Stimulated activated CD8-positive, alpha-beta memory T cell treated with anti-CD3 and anti-CD28 coated beads, Interleukin-15, amount 100 ng/mL, for 24 hours (primary cell): ENCODE data around the gene LAMB1.
"Not testable (repeated sequence)": the region's sequence is repeated elsewhere in the genome, so short reads cannot be mapped to it uniquely, and the experiment has no call there.

ENCODE experiments used
- DNase-seq: peaks from one replicate; pipeline ENCODE4 v3.0.0-alpha.2; 2020; ENCODE audit warnings: low read depth

LAMB1 gene

DNA sequence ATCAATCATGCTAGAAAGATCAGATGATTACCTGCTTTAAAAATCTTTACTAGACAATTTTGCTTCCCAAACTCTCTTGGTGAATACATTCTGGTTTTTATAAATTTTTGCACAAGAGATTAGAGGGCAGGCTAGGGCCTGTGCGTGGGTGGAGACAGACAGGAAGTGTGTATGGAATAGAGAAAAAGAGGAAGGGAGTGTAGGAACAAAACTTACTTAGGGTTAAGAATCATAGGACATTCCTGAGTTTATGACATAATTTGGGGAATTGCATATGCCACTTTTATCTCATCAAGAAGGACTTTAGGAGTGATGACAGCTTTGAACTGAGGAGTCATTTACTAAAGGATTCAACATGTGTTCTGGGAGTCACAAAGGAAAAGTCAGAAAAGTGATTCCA lies 31.3 kb downstream of the LAMB1 start:
- no peak for DNase-seq

DNA sequence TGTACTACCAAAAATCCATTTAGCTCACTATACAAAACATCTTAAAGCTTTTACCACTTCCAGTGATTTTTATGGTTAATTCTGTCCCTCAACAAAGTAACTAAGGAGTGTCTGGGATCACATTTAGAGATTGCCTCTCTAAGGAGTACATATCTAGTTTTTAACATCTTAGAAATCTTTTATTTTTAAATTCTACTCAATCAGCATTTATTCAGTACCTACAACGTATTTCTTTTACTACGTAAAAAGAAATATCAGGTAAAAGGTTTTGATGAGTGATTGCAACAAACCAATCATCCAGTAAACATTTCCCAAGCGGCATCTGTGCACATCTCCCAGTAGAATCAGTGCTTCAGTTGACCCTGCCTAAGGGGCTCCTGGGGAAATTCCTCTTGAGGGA lies 31.9 kb downstream of the LAMB1 start:
- no peak for DNase-seq

GRCh38 chr7:107969856-107970255 lies 33.1 kb downstream of the LAMB1 start:
- DNase-seq, result no peak

DNA sequence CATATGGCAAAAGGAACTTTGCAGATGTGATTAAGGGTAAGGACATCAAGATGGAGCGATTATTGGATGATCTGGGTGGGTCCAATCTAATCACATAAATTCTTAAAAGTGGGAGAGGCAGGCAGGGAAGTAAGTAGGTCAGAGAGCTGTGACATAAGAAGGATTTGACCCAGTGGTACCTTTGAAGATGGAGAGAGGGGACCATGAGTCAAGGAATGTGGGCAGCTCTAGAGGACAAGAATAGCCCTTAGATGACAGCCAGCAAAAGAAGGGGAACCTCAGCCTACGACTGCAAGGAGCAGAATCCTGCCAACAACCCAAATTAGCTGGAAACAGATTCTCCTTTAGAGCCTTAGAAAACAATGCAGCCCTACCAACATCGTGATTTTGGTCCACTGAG lies 34.5 kb downstream of the LAMB1 start:
- no peak for DNase-seq

DNA sequence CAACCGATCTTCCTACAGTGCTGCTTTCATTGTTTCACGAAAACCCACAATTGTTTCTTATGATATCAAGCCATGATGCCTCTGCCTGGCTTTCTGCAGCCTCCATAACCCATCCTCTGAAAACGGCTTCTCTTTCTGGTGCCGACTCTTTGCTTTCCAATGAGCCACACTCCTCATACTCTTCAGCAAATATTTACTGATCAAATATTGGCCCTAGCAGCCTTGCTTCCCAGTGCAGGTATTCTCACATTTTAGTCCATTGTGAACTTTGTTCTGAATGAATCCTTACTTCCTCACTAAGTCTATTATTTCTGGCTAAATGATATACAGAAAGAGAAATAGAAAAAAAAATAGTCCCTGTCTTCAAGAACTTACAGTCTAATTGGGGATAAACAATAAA lies 35.5 kb downstream of the LAMB1 start:
- DNase-seq, result no peak

DNA sequence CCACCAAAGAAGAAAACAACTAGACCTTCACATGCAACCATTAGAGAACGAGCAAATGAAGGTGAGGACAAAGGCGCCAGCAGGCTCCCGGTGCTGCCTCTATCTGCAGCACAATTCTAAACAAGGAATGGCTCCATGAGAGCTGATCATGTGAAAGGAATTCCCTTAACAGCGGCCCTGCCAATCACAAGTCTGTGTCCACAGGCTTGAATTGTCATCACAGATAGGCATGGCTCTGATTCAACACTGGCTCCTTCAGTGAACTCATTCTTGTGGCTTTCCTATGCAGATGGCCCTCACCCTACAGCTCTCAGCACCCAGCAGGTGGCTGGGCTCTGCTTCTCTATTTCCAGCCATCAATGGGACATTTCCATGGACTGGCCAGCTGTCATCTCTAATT lies 36.2 kb downstream of the LAMB1 start:
- DNase-seq, result no peak

DNA sequence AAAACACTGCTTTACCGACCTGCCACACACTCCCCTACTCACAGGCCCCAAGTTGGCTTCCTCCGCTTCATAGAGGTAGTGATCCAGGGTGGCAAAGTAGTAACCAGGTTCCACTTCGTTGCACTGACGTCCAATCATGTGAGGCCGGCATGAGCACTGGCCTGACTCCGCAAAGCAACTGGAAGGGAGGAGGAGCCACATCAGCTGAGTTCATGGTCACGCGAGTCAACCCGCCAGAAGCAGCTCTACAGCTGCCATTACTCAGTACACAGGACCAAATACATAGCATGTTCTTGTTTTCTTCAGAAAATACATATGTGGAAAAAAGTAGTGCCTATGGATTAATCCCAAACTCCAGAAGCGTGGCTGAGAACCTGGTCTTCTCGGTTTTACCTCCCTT lies 38.5 kb downstream of the LAMB1 start:
- no peak for DNase-seq

GRCh38 chr7:107962817-107963216 lies 40.1 kb downstream of the LAMB1 start:
- no peak for DNase-seq

- DNase-seq, result no peak
Measured at GRCh38 chr7:107961405-107961804, 41.6 kb downstream of the LAMB1 start.

DNA sequence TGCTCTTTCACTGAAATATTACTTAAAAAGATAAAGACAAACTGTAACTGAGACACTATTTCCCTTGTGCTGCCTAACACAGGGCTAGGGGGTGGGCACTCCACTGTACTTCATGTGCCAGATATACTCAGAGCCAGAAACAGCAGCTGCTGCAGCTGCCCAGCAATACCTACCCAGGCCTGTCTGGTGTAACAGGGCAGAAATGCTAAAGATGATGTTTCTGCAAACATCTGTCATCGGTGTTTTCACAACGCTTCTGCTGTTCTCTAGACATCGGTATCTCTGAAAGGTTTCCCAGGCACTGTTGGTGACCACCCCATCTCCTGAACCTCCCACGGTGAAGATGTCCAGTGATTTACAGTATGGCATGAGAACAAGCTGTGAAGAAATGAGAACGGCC lies 42.7 kb downstream of the LAMB1 start:
- no peak for DNase-seq

DNA sequence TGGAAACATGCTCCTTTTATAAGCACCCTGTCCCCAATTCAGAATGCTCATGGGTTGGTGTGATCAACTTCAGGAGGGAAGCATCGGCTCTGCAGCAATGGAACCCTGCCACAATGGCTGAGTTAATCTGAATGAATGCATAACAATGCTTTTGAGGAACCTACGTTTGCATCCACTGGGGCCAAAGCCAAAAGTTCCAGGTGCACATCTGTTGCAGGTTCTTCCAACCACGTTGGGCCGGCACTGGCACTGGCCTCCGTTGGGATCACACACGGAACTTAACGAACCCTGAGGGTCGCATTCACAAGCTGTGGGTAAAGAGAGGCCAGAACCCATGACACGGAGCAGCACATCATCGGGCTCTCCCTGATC lies 43.4 kb downstream of the LAMB1 start:
- DNase-seq, result no peak

DNA sequence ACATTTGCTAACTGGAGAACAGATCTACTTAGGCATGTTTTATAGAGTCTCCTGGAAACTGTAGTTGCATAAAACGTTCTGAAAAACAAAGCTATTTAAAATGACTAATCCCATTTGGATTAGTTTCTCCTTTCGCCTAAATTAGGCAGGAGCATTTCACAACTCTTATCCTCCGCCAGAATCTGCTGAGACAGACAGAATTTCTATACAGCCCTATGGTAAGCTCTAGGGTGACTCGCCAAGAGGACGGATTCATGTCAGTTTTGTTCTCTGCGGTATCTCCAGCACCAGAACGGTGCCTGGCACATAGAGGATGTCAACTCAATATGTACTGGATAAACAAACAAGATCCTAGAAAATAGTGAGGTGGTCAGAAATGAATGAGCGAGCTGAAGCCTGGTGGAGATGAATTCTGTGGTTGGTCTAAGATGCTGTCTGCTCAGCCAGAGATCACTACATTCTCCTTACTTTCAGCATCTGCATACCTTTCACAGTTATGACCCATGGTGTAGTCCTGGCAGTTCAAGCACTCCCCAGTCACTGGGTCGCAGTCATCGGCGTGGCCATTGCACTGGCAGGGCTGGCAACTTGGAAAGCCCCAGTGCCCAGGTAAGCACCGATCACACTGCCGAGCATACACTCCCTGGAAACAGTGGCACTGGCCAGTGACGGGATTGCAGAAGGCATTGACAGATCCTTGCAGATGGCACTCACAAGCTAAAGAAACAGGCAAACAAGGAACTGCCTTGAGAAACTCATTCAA lies 44.0 kb downstream of the LAMB1 start:
- DNase-seq, result no peak

DNA sequence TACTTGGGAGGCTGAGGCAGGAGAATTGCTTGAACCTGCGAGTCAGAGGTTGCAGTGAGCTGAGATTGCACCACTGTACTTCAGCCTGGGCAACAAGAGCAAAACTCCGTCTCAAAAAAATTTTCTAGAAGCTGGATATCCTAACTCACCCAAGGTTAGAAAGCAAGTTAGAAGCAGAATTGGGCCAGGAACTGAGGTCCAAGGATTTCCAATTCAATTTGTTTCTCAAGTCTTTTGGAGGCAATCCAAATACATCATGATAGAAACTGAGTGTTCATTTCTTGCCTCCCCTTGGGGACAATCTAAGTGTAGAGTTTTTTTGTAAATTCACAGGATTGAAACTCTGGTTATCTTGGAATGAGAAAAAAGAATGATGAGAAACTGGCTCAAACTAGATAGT lies 45.5 kb downstream of the LAMB1 start:
- DNase-seq, result no peak

DNA sequence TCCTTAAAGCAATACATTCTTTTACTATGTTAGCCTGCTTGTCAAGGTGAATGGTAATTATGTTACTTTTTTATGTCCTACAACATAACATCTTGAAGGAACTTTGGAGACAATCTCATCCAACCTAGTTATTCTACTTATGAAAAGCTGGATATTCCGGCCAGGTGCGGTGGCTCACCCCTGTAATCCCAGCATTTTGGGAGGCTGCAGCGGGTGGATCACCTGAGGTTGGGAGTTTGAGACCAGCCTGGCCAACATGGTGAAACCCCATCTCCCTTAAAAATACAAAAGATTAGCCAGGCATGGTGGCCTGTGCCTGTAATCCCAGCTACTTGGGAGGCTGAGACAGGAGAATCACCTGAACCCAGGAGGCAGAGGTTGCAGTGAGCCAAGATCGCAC lies 46.0 kb downstream of the LAMB1 start:
- DNase-seq, result not testable (repeated sequence)

DNA sequence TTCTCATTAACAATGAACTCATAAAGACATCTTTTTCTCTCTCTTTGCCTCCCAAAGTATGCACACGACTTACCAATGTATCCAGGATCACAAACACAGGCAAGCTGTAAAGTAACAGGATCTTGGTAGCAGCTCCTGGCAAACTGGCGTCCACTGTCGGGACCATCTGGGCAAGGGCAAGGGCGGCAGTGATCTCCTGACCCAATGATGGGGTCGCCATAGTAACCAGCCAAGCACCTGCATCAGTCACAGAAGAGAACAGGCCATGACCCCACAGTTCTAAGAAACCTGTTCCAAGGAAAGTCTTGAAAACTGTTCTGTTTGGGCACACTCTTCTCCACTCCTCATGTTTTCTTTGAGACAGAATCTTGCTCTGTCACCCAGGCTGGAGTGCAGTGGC lies 47.6 kb downstream of the LAMB1 start:
- no peak for DNase-seq

GRCh38 chr7:107953924-107954303 lies 49.0 kb downstream of the LAMB1 start:
- no peak for DNase-seq

DNA sequence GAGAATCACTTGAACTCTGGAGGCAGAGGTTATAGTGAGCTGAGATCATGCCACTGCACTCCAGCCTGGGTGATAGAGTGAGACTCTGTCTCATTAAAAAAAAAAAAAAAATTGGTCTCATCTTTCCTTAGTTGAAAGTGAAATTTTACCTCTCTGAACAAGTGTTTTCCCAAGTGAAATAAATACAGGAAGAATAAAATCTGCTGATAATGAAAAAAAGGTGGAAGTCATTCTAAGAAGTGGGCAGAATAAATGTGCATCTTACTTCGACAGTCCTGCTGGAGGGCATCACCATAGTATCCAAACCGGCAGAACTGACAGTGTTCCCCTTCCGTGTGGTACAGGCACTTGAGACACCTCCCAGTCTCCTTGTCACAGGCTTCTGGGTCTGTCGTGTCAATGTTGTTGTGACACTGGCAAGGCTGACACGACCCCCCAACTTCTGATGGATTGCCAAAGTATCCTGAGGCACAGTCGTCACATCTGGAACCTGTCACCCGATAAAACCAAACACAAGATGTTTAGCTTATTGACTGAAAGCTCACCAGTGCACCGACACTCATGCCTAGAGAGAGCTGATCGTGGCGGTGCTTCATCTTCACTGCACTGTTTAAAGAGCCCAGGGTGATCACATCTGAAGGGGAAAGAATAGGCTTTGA lies 49.6 kb downstream of the LAMB1 start:
- no peak for DNase-seq

GRCh38 chr7:107951896-107952295 lies 51.1 kb downstream of the LAMB1 start:
- DNase-seq, result no peak

DNA sequence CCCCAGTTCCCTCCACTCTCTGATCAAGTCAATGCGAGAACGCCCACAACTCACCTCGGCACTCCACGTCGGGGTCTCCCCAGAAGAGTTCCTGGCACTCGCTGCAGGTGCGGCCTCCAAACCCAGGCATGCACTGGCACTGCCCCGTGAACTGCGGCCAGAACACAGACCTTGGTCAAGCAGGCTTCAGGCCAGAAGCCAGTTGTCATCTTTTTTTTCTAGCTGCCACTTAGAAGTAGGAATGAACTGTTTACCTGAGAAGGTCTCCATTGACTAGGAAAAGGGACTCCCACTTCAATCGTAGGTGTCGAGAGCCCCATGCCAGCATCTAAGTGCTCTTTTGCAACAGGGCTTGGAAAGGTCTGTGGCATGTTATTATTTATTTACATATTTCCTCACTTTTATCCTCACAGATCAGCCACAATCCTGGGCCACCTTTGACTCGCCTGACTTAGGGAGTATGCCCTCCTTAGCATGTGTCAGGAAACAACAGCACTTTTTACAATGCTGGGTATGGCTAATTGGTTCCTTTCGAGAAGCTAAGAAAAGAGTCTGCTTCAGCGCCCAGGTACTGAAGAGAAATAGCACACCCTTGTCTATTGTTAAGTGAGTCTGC lies 51.7 kb downstream of the LAMB1 start:
- DNase-seq, result no peak

DNA sequence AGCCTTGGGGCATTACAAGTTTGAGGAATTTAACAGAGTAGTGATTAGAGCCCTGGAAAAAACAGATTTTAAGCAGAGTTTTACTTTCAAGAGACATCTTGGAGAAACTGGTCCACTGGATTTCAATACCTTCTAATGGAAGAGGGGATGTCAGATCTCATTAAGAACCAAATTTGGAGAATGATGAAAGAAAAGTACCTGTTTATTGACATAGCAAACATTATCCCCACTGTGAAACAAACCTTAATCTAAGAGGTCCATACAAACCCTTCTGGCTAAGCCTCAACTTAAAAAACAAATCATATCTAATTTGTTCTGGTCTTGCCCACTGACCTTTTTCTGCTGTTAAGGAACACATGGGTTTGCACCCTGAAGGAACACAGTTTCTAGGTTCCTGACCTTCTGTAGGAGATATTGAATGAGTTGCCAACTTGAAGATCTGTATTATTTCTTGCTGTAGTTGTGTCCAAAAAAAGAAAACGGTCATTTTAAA lies 53.5 kb downstream of the LAMB1 start:
- DNase-seq, result no peak

- no peak for DNase-seq
Measured at GRCh38 chr7:107948645-107949442, 54.1 kb downstream of the LAMB1 start.

DNA sequence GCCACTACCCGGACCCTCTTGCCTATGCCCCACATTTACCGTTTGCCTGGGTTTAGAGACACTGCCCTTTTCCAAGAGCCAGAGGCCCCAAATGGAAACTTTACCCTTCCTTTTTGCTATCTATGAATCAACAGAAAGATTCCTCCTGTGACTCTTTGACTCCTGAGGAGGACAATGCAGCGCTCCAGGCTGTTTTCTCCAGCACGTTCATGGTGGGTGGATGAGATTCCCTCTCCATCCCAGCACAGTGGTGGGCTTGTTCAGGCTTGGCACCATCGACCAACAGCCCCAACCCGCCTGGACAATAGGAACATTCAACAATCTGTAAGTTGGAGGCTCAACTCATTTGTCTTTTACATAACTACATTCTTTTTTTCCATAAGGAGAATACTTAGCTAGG lies 56.1 kb downstream of the LAMB1 start:
- no peak for DNase-seq

DNA sequence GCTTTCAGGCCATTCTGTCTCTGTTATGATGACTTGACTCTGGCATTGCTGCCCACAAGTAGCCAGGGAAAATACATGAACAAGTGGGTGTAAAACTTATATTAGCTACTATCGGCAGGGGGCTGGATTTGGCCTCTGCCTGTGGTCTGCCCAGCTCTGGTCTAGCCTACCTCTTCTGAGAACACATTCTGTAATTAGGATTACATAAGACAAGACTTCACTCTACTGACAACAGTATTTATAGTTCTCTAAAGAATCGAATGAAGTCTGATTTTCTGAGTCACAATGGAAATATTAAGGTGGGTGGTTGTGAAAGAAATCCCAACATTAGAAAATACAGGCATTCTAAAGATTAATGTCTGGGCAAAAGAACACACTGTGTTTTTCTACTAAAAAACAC lies 56.5 kb downstream of the LAMB1 start:
- no peak for DNase-seq
